OCI-LY7 (cell line): ENCODE measurements around the gene CCR7. TPM values are rescaled to one million over a fixed set of nuclear protein-coding genes. Genes with fewer than 3 reads are reported as not detected.

ENCODE experiments used
- BruUV-seq: library from RNA; stranded (reverse); fragments of 400-500 nt; replicated peaks from 2 replicates; lab custom pipeline; 2021; lab: Mats Ljungman, UMichigan
- CTCF ChIA-PET: fragments of 300-600 bp; sonication (Branson Sonifier 250); formaldehyde crosslinking; loops from one replicate; lab custom pipeline; 2022; ENCODE audit warnings: antibody characterized with exemption; ENCODE audit not compliant: unreplicated experiment; lab: Charles Lee
- POLR2A ChIA-PET: fragments of 300-600 bp; sonication (Branson Sonifier 250); formaldehyde crosslinking; loops from one replicate; lab custom pipeline; 2022; ENCODE audit warnings: antibody characterized with exemption; lab: Charles Lee
- DNase-seq: peaks from one replicate; pipeline ENCODE4 v3.0.0-alpha.2; 2015; ENCODE audit warnings: low spot score
- H2AFZ ChIP-seq: fragments of 200-600 bp; sonication (generic), shearing (Covaris generic); 2 replicates; pipeline ENCODE4 v1.6.1; 2014; ENCODE audit warnings: mild to moderate bottlenecking, antibody characterized with exemption, low read length, moderate library complexity
- H3K27ac ChIP-seq: fragments of 200-600 bp; sonication (generic); 2 replicates; pipeline ENCODE4 v1.5.1; 2014; ENCODE audit warnings: mixed run types, low read depth, mild to moderate bottlenecking, moderate library complexity, low read length, inconsistent platforms; ENCODE audit not compliant: poor library complexity, severe bottlenecking
- H3K36me3 ChIP-seq: fragments of 200-600 bp; sonication (generic); 2 replicates; pipeline ENCODE4 v1.6.1; 2014; ENCODE audit warnings: mild to moderate bottlenecking, antibody characterized with exemption, low read length, moderate library complexity, mixed read lengths; ENCODE audit not compliant: insufficient read depth
- H3K4me1 ChIP-seq: fragments of 200-600 bp; sonication (generic); 2 replicates; pipeline ENCODE4 v1.5.1; 2014; ENCODE audit warnings: mild to moderate bottlenecking, low read length; ENCODE audit not compliant: insufficient read depth, poor library complexity, severe bottlenecking
- H3K4me2 ChIP-seq: fragments of 200-600 bp; sonication (generic); 2 replicates; pipeline ENCODE4 v1.6.1; 2014; ENCODE audit warnings: mild to moderate bottlenecking, low read length
- H3K4me3 ChIP-seq: fragments of 200-600 bp; sonication (generic); 2 replicates; pipeline ENCODE4 v1.5.1; 2014; ENCODE audit warnings: mild to moderate bottlenecking, low read depth, low read length; ENCODE audit not compliant: poor library complexity, severe bottlenecking
- H3K79me2 ChIP-seq: fragments of 200-600 bp; sonication (generic); 2 replicates; pipeline ENCODE4 v1.6.1; 2016; ENCODE audit warnings: low read depth, mild to moderate bottlenecking, low read length, moderate library complexity, mixed read lengths; ENCODE audit not compliant: insufficient read depth
- H3K9me2 ChIP-seq: fragments of 200-600 bp; sonication (generic); 2 replicates; pipeline ENCODE4 v1.6.1; 2016; ENCODE audit warnings: mild to moderate bottlenecking, low read length, mixed read lengths; ENCODE audit not compliant: insufficient read depth
- H3K9me3 ChIP-seq: fragments of 200-600 bp; sonication (generic); 2 replicates; pipeline ENCODE4 v1.6.1; 2014; ENCODE audit warnings: mild to moderate bottlenecking, mixed run types, low read length, mixed read lengths
- H4K20me1 ChIP-seq: fragments of 200-600 bp; sonication (generic); 2 replicates; pipeline ENCODE4 v1.6.1; 2014; ENCODE audit warnings: mild to moderate bottlenecking, antibody characterized with exemption, low read length, moderate library complexity, mixed read lengths; ENCODE audit not compliant: insufficient read depth
- EZH2phosphoT487 ChIP-seq: fragments of 200-600 bp; sonication (generic); IDR thresholded peaks from 2 replicates; pipeline ENCODE4 v1.6.1; 2018; ENCODE audit warnings: low read depth, borderline replicate concordance, mild to moderate bottlenecking, mixed run types, antibody characterized with exemption, low read length, moderate library complexity, mixed read lengths
- intact Hi-C: fragments of 100-400 bp; cut with micrococcal nuclease; formaldehyde crosslinking; loops from one replicate; pipeline ENCODE4 v1.10.0; 2022; ENCODE audit not compliant: unreplicated experiment
- total RNA-seq, 2 experiments: library from RNA; depleted of rRNA in 1 of 2; stranded (reverse); fragments of >200 nt in 1 of 2; shearing (Covaris generic) in 1 of 2; gene quantifications; 2 replicates each; pipeline ENCODE4 v1.2.3, GENCODE V29; 2014 to 2022
- TF ChIP-seq, protein P1 (sequence below): fragments of 200-600 bp; sonication (generic); conservative IDR thresholded peaks from 2 replicates; pipeline ENCODE4 v1.5.1; 2014; ENCODE audit warnings: mild to moderate bottlenecking, antibody characterized with exemption, low read length, moderate library complexity, mixed read lengths

Gene CCR7
- total RNA-seq, 2 experiments from 2014 or later, result 0.48 to 2.3 TPM

GRCh38 chr17:40506786-40507185 lies 58.5 kb downstream of the CCR7 start:
- BruUV-seq, result no TSS peak
- no peak for DNase-seq
- TF ChIP-seq, protein P1, sequence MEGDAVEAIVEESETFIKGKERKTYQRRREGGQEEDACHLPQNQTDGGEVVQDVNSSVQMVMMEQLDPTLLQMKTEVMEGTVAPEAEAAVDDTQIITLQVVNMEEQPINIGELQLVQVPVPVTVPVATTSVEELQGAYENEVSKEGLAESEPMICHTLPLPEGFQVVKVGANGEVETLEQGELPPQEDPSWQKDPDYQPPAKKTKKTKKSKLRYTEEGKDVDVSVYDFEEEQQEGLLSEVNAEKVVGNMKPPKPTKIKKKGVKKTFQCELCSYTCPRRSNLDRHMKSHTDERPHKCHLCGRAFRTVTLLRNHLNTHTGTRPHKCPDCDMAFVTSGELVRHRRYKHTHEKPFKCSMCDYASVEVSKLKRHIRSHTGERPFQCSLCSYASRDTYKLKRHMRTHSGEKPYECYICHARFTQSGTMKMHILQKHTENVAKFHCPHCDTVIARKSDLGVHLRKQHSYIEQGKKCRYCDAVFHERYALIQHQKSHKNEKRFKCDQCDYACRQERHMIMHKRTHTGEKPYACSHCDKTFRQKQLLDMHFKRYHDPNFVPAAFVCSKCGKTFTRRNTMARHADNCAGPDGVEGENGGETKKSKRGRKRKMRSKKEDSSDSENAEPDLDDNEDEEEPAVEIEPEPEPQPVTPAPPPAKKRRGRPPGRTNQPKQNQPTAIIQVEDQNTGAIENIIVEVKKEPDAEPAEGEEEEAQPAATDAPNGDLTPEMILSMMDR, result no peak
- no peak for TF ChIP-seq EZH2phosphoT487
- Histone ChIP-seq H3K27ac (no peak overlapping the region), H3K9me2 (no peaks in the 10 kb centered on the region), H3K4me2 (no peak overlapping the region), H2AFZ (no peak overlapping the region), H3K9me3 (no peaks in the 10 kb centered on the region), H3K4me3 (no peak overlapping the region), H3K79me2 (no peaks in the 10 kb centered on the region), H4K20me1 (no peaks in the 10 kb centered on the region), H3K4me1 (no peaks in the 10 kb centered on the region), H3K36me3 (no peaks in the 10 kb centered on the region)
- CTCF ChIA-PET, result no interaction called here
- intact Hi-C loops, result no loop called here
- POLR2A ChIA-PET, result no interaction called here

Other genes with a start within 250 kb of the CCR7 start
- gene GJD3, start 200.7 kb downstream of the CCR7 start, total RNA-seq (2014; rRNA removed; shearing (Covaris generic)), result not detected in 2 replicates
- gene GJD3, start 200.7 kb downstream of the CCR7 start, total RNA-seq (2022), result not detected in 2 replicates
- gene TOP2A, start 147.6 kb downstream of the CCR7 start, total RNA-seq (2014; rRNA removed; shearing (Covaris generic)), result 293 and 303 TPM in 2 replicates
- 340 and 442 TPM in 2 replicates for gene TOP2A, start 147.6 kb downstream of the CCR7 start, total RNA-seq (2022)
- gene IGFBP4, start 122.0 kb downstream of the CCR7 start, total RNA-seq (2014; rRNA removed; shearing (Covaris generic)), result not detected in 2 replicates
- not detected in 2 replicates for gene IGFBP4, start 122.0 kb downstream of the CCR7 start, total RNA-seq (2022)
- 0.18 and 0.22 TPM in 2 replicates for gene TNS4, start 63.8 kb downstream of the CCR7 start, total RNA-seq (2014; rRNA removed; shearing (Covaris generic))
- 0.66 and 0.97 TPM in 2 replicates for gene TNS4, start 63.8 kb downstream of the CCR7 start, total RNA-seq (2022)
- 75.9 and 98.7 TPM in 2 replicates for gene SMARCE1, start 82.3 kb upstream of the CCR7 start, total RNA-seq (2014; rRNA removed; shearing (Covaris generic))
- gene SMARCE1, start 82.3 kb upstream of the CCR7 start, total RNA-seq (2022), result 109 and 123 TPM in 2 replicates
- gene KRT222, start 99.7 kb upstream of the CCR7 start, total RNA-seq (2014; rRNA removed; shearing (Covaris generic)), result not detected in 2 replicates
- gene KRT222, start 99.7 kb upstream of the CCR7 start, total RNA-seq (2022), result not detected in 2 replicates
- gene KRT24, start 138.3 kb upstream of the CCR7 start, total RNA-seq (2014; rRNA removed; shearing (Covaris generic)), result not detected in 2 replicates
- gene KRT24, start 138.3 kb upstream of the CCR7 start, total RNA-seq (2022), result not detected in 2 replicates
- not detected in 2 replicates for gene KRT25, start 189.9 kb upstream of the CCR7 start, total RNA-seq (2014; rRNA removed; shearing (Covaris generic))
- gene KRT25, start 189.9 kb upstream of the CCR7 start, total RNA-seq (2022), result not detected in 2 replicates
- not detected in 2 replicates for gene KRT26, start 206.7 kb upstream of the CCR7 start, total RNA-seq (2014; rRNA removed; shearing (Covaris generic))
- not detected in 2 replicates for gene KRT26, start 206.7 kb upstream of the CCR7 start, total RNA-seq (2022)
- not detected in 2 replicates for gene KRT27, start 217.1 kb upstream of the CCR7 start, total RNA-seq (2014; rRNA removed; shearing (Covaris generic))
- gene KRT27, start 217.1 kb upstream of the CCR7 start, total RNA-seq (2022), result not detected in 2 replicates
- gene KRT28, start 234.5 kb upstream of the CCR7 start, total RNA-seq (2014; rRNA removed; shearing (Covaris generic)), result not detected in 2 replicates
- not detected in 2 replicates for gene KRT28, start 234.5 kb upstream of the CCR7 start, total RNA-seq (2022)